NB4 (cell line): ENCODE data around the gene SLC23A3.

ENCODE experiments used
- DNase-seq: peaks from one replicate; pipeline ENCODE4 v3.0.0; 2010; ENCODE audit warnings: low read depth
- H3K4me3 ChIP-seq: one replicate; pipeline ENCODE4 v1.5.1; 2011; ENCODE audit warnings: mild to moderate bottlenecking, low read depth, low read length, moderate library complexity
- MYC ChIP-seq: IDR thresholded peaks from 2 replicates; pipeline ENCODE4 v1.6.1; 2011; ENCODE audit warnings: low read depth, low read length
- POLR2A ChIP-seq: IDR thresholded peaks from 2 replicates; pipeline ENCODE4 v1.6.1; 2011; ENCODE audit warnings: mild to moderate bottlenecking; ENCODE audit not compliant: insufficient read length; ENCODE audit errors: extremely low read depth
- TF ChIP-seq, protein P1 (sequence below): IDR thresholded peaks from one replicate; pipeline ENCODE4 v1.5.1; 2012; ENCODE audit warnings: low read depth, low read length
- TF ChIP-seq, protein P2 (sequence below): IDR thresholded peaks from 2 replicates; pipeline ENCODE4 v1.6.1; 2011; ENCODE audit warnings: low read depth, low read length

Gene SLC23A3

GRCh38 chr2:219199470-219200211 is 29.8 kb upstream of the SLC23A3 start:
- no peak for DNase-seq
- no peak overlapping the region for H3K4me3 ChIP-seq
- TF ChIP-seq, protein P1, sequence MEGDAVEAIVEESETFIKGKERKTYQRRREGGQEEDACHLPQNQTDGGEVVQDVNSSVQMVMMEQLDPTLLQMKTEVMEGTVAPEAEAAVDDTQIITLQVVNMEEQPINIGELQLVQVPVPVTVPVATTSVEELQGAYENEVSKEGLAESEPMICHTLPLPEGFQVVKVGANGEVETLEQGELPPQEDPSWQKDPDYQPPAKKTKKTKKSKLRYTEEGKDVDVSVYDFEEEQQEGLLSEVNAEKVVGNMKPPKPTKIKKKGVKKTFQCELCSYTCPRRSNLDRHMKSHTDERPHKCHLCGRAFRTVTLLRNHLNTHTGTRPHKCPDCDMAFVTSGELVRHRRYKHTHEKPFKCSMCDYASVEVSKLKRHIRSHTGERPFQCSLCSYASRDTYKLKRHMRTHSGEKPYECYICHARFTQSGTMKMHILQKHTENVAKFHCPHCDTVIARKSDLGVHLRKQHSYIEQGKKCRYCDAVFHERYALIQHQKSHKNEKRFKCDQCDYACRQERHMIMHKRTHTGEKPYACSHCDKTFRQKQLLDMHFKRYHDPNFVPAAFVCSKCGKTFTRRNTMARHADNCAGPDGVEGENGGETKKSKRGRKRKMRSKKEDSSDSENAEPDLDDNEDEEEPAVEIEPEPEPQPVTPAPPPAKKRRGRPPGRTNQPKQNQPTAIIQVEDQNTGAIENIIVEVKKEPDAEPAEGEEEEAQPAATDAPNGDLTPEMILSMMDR: no peak
- TF ChIP-seq, protein P2, sequence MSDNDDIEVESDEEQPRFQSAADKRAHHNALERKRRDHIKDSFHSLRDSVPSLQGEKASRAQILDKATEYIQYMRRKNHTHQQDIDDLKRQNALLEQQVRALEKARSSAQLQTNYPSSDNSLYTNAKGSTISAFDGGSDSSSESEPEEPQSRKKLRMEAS: no peak
- TF ChIP-seq POLR2A (no peak), MYC (no peak)

GRCh38 chr2:219198974-219199373 is 29.1 kb upstream of the SLC23A3 start:
- TF ChIP-seq, protein P1: no peak
- TF ChIP-seq POLR2A: no peak
- TF ChIP-seq, protein P2: no peak
- no peak for TF ChIP-seq MYC
- no peak for DNase-seq
- H3K4me3 ChIP-seq: no peak overlapping the region

DNA sequence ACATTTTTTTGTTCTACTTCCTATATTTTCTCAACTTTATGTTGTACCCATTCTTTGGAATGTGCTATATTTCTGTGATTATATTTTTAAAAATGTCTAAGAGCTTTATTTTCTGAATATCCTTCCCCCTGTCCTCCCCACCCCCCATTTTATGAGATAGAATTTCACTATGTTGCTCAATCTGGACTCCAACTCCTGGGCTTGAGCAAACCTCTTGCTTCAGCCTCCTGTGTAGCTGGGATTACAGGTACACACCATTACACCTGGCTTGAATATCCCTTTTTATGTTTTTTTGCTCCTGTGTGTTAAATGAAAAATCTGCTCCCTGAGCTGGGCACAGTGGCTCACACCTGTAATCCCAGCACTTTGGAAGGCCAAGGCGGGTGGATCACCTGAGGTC is 27.6 kb upstream of the SLC23A3 start:
- no peak for TF ChIP-seq MYC
- TF ChIP-seq, protein P2: no peak
- TF ChIP-seq POLR2A: no peak
- TF ChIP-seq, protein P1: no peak

GRCh38 chr2:219186754-219187456 is 17.1 kb upstream of the SLC23A3 start:
- no peak overlapping the region for H3K4me3 ChIP-seq
- no peak for DNase-seq
- TF ChIP-seq, protein P2: no peak
- TF ChIP-seq MYC: no peak
- TF ChIP-seq, protein P1: no peak
- no peak for TF ChIP-seq POLR2A

More for the DNA sequence above, 27.6 kb upstream of the SLC23A3 start:
- DNase-seq: no peak
- no peak overlapping the region for H3K4me3 ChIP-seq

- no peak for DNase-seq
- no peak for TF ChIP-seq MYC
- TF ChIP-seq, protein P2: no peak
- TF ChIP-seq, protein P1: no peak
- TF ChIP-seq POLR2A: no peak
- no peak overlapping the region for H3K4me3 ChIP-seq
Observed at GRCh38 chr2:219184121-219184520, 14.3 kb upstream of the SLC23A3 start.
